Ishikawa (cell line): ENCODE data around the gene DICER1.

ENCODE experiments used
- CREB1 ChIP-seq: IDR thresholded peaks from 2 replicates; pipeline ENCODE4 v1.6.1; 2012; ENCODE audit warnings: low read depth
- EGR1 ChIP-seq: IDR thresholded peaks from 2 replicates; pipeline ENCODE4 v1.6.1; 2012
- TAF1 ChIP-seq: IDR thresholded peaks from 2 replicates; pipeline ENCODE4 v1.6.1; 2012; ENCODE audit warnings: low read depth, mild to moderate bottlenecking

- TF ChIP-seq EGR1 (no peak), CREB1 (no peak), TAF1 (no peak)
These were observed 114.0 kb downstream of the DICER1 start for GRCh38 chr14:95043314-95043713.
